Common myeloid progenitor, CD34-positive (primary cell): Measurements from ENCODE around the gene TNIK.

Experiments
- CTCF ChIA-PET: fragments of 350-600 bp; sonication (Branson Sonifier 250); formaldehyde crosslinking; loops from one replicate; lab custom pipeline; 2021; ENCODE audit warnings: antibody characterized with exemption; lab: Charles Lee
- POLR2A ChIA-PET: fragments of 350-600 bp; sonication (Branson Sonifier 250); formaldehyde crosslinking; loops from one replicate; lab custom pipeline; 2021; ENCODE audit warnings: antibody characterized with exemption; lab: Charles Lee
- DNase-seq, 3 donors: peaks; one replicate each; pipeline versions ENCODE4 v3.0.0 to v3.0.0-alpha.2; 2013
- H3K27ac ChIP-seq, 2 experiments: 1 replicate in 1 of 2; 2 replicates in 1 of 2; pipeline ENCODE4 v1.7.0; 2013; ENCODE audit warnings: inconsistent platforms in 2 of 2, low read length in 2 of 2, mild to moderate bottlenecking in 2 of 2, low read depth in 1 of 2, moderate library complexity in 1 of 2; ENCODE audit not compliant: severe bottlenecking in 2 of 2, insufficient read depth in 1 of 2, poor library complexity in 1 of 2
- H3K27me3 ChIP-seq, 5 experiments: replicated peaks in 2 of 5; 1 replicate in 3 of 5; 2 replicates in 2 of 5; pipeline versions ENCODE4 v1.6.1 to v1.7.0; 2013; ENCODE audit warnings: low read length in 4 of 5, mild to moderate bottlenecking in 2 of 5, moderate library complexity in 2 of 5, inconsistent platforms in 1 of 5; ENCODE audit not compliant: insufficient read depth in 5 of 5, control insufficient read depth in 4 of 5
- H3K36me3 ChIP-seq, 4 experiments: 1 replicate in 2 of 4; 2 replicates in 2 of 4; pipeline versions ENCODE4 v1.6.1 to v1.7.0; 2013; ENCODE audit warnings: low read length in 3 of 4, control low read depth in 1 of 4, mild to moderate bottlenecking in 1 of 4; ENCODE audit not compliant: control insufficient read depth in 4 of 4, insufficient read depth in 4 of 4
- H3K4me1 ChIP-seq, 4 experiments: 1 replicate in 3 of 4; 2 replicates in 1 of 4; pipeline versions ENCODE4 v1.6.1 to v1.7.1; 2013; ENCODE audit warnings: low read length in 3 of 4, mild to moderate bottlenecking in 3 of 4, control low read depth in 1 of 4, inconsistent platforms in 1 of 4, moderate library complexity in 1 of 4; ENCODE audit not compliant: control insufficient read depth in 4 of 4, insufficient read depth in 4 of 4; ENCODE audit errors: control extremely low read depth in 1 of 4
- H3K4me3 ChIP-seq, 7 experiments: 1 replicate in 4 of 7; 2 replicates in 3 of 7; pipeline versions ENCODE4 v1.5.1 to v1.7.0; 2013; ENCODE audit warnings: mild to moderate bottlenecking in 7 of 7, low read length in 6 of 7, moderate library complexity in 6 of 7, inconsistent platforms in 2 of 7, low read depth in 2 of 7, control low read depth in 1 of 7; ENCODE audit not compliant: insufficient read depth in 4 of 7, control insufficient read depth in 1 of 7; ENCODE audit errors: extremely low read depth in 1 of 7
- H3K9me3 ChIP-seq, 5 experiments: 1 replicate in 4 of 5; 2 replicates in 1 of 5; pipeline versions ENCODE4 v1.6.1 to v1.7.1; 2013; ENCODE audit warnings: low read length in 4 of 5, mild to moderate bottlenecking in 2 of 5, inconsistent platforms in 1 of 5, low read depth in 1 of 5, moderate library complexity in 1 of 5; ENCODE audit not compliant: control insufficient read depth in 4 of 5, insufficient read depth in 2 of 5; ENCODE audit errors: control extremely low read depth in 1 of 5
- WGBS: methylation state at CpG from one replicate; pipeline ENCODE4 v1.1.5; 2013; ENCODE audit not compliant: insufficient coverage; 5-methylcytosine and 5-hydroxymethylcytosine counted together

The TNIK gene

DNA sequence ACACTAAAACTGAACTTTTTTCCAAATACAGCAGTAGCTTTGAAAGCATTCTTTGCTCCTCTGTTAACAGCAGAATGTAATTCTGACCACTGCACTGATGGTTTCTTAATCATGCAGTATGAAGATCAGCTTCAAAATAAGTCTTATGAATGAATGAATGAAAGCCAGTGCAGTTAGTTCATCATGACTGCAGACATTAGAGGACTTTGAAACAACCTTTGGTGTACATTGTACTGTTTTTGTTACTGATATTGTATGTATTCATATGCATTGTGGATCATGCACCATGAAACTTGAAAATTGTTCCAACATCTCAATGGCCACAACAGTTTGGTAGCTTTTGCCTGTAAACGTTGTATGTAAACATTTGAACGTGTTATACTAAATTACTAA is 1.3 kb upstream of the TNIK start:
- no CpG with 5 or more reads among the region's 2 CpGs for WGBS
- Histone ChIP-seq H3K36me3 (no peaks in the 10 kb centered on the region), H3K4me1 (peaks cover 14 to 33% (median 24%) of the 10 kb centered on the region in 4 experiments), H3K9me3 (no peaks in the 10 kb centered on the region), H3K27ac (peak overlapping the region in 1 of 2 experiments; percentile 79), H3K4me3 (peak overlapping the region in 6 of 7 experiments; percentile 75 to 96 (median 92)), H3K27me3 (no peaks in the 10 kb centered on the region)
- DNase-seq = no peak
- ChIA-PET POLR2A (interaction anchor here (0.7 kb wide), 1 partner anchor 357 kb away, joined by 3 read pairs; no protein-coding TSS in a partner anchor), CTCF (interaction anchor here (1.2 to 2.6 kb wide), 4 partner anchors 10 to 104 kb away, joined by 3 to 7 read pairs (median 5); no protein-coding TSS in a partner anchor)

DNA sequence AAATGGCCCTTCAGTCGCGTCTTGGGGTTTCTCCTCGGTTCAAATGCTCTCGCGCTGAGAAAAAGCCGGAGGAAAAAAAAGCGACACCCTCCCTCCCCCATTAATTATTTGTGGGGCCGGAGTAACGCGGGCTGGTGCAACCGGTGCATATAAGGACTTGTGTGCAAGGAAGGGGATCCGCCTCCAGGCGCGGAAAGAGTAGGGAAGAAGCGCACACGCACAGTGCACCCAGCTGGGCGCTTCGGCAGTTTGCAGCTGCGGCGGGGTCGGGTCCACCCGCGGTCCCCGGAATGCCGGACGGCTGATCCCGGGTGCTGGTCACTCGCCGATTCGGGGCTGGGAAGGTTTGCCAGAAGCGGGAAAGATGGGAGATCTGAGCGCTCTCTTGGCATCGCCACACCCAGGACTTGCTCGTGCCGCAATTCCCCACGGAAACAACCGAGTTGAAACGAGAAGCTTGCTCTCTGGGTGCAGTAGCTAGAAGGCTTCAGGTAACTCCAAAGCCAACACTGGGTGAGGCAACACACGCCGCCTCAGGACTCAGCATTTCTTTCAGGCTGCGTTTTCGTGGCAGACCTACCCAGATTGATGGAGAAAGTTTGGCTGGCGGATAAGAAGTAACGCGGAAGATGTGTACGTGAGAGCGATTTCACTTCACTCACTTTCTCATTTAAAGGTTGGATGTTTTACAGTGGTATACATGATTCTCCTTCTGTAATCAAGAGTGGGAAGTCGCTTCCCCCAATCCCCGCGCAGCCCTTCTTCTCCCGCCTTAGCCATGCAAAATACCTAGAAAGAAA is 720 bp upstream of the TNIK start:
- peak; percentile 21 to 59 (median 50) for DNase-seq
- no peaks in the 10 kb centered on the region for H3K27me3 ChIP-seq

DNA sequence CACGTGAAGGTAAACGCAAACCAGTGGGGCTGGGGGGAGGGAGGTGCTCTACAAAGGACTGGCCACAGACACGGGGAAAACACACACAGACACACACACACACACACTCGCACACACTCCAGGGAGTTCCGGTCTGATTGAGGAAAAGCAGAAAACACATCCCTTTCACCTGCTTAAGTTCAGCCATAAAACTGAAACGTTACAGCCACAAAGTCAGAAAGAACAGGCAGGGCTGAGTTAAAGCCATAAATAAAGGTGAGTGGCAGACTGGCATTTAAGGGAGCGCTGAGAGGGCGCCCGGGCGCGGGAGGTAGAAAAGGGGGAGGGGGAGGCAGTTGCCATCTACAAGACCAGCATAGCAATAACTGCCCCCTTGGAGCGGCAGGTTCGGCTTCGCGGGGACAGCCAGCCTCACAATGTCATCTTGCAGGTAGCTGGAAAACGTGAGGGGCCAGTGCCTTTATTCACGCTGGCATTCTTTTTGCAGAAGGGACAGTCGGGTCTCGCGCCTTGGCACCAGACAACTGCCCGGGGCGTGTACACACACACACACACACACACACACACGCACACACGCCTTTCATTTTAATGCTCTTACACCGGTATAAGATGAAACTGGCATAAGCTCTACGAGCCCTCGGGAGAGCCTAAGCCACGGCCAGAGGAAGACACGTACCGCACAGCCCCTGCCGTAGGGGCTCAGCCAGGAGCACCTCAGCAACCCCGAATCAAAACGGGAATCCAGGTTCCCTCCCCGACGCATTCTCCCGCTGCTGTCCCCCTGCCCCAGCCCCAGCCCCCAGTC is 866 bp downstream of the TNIK start:
- Histone ChIP-seq H3K9me3 (no peaks in the 10 kb centered on the region), H3K4me1 (peaks cover 14 to 35% (median 24%) of the 10 kb centered on the region in 4 experiments), H3K27ac (peak overlapping the region in 1 of 2 experiments; percentile 64), H3K27me3 (no peaks in the 10 kb centered on the region), H3K36me3 (no peaks in the 10 kb centered on the region), H3K4me3 (peak overlapping the region; percentile 70 to 96 (median 92))
- ChIA-PET POLR2A (interaction anchor here (1.5 kb wide), 1 partner anchor 13 kb away, joined by 3 read pairs; no protein-coding TSS in a partner anchor), CTCF (no interaction called here)
- peak; percentile 38 to 76 (median 54) for DNase-seq
- WGBS = 0% methylated on average over 17 of the region's 36 CpGs

More for the DNA sequence above, 720 bp upstream of the TNIK start:
- CTCF ChIA-PET = interaction anchor here (1.0 to 2.6 kb wide), 6 partner anchors 9 to 265 kb away, joined by 3 to 7 read pairs (median 4); no protein-coding TSS in a partner anchor
- Histone ChIP-seq H3K27ac (peak overlapping the region in 1 of 2 experiments; percentile 79), H3K4me1 (peaks cover 14 to 35% (median 24%) of the 10 kb centered on the region in 4 experiments), H3K36me3 (no peaks in the 10 kb centered on the region), H3K9me3 (no peaks in the 10 kb centered on the region), H3K4me3 (peak overlapping the region; percentile 70 to 96 (median 92))
- POLR2A ChIA-PET = interaction anchor here (0.7 kb wide), 1 partner anchor 357 kb away, joined by 3 read pairs; no protein-coding TSS in a partner anchor
- 0% methylated on average over 33 of the region's 51 CpGs for WGBS

DNA sequence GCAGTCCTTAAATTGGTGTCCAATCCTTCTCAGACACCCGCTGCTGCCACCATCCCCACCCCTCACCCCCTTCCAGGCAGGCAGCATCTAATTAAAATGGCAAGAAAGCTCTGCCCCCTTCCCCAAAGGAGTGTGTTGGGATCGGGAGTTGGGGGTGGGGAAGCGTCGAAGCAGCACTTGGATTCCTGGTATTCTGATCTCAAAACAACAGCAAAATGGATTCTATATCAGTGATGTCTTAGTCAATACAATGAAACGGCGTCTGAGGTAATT is 1.4 kb downstream of the TNIK start:
- no peak overlapping the region for H3K27ac ChIP-seq
- CTCF ChIA-PET = no interaction called here

DNA sequence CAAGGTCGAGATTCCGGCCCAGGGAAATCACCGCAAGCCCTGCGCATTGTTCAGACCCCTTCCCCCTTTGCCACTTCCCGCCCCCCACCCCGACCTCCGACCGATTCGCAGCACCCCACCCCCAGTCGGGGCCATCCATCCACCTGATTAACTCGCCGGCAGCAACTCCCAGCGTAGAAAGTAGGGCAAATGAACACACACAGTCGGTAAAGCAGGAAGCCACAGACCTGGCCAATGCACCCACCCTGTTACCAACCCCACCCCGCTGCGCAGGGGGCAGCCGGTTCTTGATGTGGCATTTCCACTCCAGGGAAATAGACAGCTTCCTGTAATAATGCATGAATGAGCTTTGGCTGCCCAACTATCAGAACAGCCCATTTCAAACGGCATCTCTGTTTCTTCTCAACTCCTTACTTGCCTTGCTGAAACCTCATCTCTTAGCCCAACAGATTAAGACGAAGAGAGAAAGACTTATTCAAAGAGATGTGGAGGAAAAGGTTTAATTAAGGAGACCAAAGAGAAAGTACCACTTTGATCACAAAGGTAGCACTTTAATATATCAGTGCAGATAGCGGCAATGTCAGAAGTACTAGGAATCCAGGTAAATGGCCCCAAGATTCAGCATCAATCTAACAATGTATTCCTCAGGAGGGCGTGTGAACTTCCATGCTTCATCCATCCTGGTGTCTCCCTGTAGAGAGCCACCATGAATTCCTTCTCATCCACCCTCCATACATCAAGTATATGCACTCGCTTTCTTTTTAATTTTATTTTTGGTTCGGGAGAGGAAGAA is 1.9 kb downstream of the TNIK start:
- WGBS = 0% methylated on average over 8 of the region's 23 CpGs
- Histone ChIP-seq H3K27ac (no peak overlapping the region), H3K36me3 (no peaks in the 10 kb centered on the region), H3K9me3 (no peaks in the 10 kb centered on the region), H3K4me3 (peak overlapping the region in 6 of 7 experiments; percentile 75 to 96 (median 92)), H3K27me3 (no peaks in the 10 kb centered on the region), H3K4me1 (peaks cover 14 to 35% (median 24%) of the 10 kb centered on the region in 4 experiments)
- ChIA-PET CTCF (no interaction called here), POLR2A (no interaction called here)
- DNase-seq = peak; percentile 14 to 67 (median 54)

More for the DNA sequence above, 1.4 kb downstream of the TNIK start:
- 0% methylated on average over 2 of the region's 6 CpGs for WGBS
- Histone ChIP-seq H3K4me3 (peak overlapping the region; percentile 70 to 96 (median 92)), H3K36me3 (no peaks in the 10 kb centered on the region), H3K27me3 (no peaks in the 10 kb centered on the region), H3K4me1 (peaks cover 14 to 35% (median 24%) of the 10 kb centered on the region in 4 experiments), H3K9me3 (no peaks in the 10 kb centered on the region)
- POLR2A ChIA-PET = interaction anchor here (1.5 kb wide), 1 partner anchor 13 kb away, joined by 3 read pairs; no protein-coding TSS in a partner anchor
- no peak for DNase-seq

DNA sequence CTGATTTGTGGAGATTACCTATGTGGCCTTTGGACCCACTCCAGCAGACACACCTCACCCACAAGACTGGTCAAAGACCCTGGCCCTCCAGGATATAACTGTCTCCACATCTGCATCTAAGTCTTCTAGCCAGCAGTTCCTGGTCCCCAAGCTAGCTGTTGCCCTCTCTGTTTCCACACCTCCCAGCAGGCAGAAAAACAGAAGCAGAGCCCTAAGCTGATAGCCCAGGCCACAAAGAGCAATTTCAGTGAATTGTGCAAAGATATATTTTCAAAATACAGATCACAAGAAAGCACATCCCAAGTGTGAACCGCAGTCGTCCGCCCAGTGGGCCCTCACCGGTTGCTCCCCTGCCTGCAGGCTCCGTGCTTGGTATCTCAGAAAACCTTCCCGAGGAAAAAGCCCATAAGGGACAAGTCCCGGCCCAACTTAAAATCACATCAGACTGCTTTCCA is 2.6 kb downstream of the TNIK start:
- ChIA-PET CTCF (no interaction called here), POLR2A (no interaction called here)
- H3K36me3 ChIP-seq = no peaks in the 10 kb centered on the region
- H3K27ac ChIP-seq = no peak overlapping the region
- H3K4me3 ChIP-seq = peak overlapping the region in 5 of 7 experiments; percentile 15 to 96 (median 92)
- DNase-seq = no peak
- 27% methylated on average over 7 of the region's 7 CpGs for WGBS
- peaks cover 14 to 35% (median 24%) of the 10 kb centered on the region in 4 experiments for H3K4me1 ChIP-seq
- no peaks in the 10 kb centered on the region for H3K27me3 ChIP-seq
- H3K9me3 ChIP-seq = no peaks in the 10 kb centered on the region
